HepG2 (cell line): ENCODE results near the gene SLC17A9. TPM values are rescaled to one million over a fixed set of nuclear protein-coding genes. Genes with fewer than 3 reads are reported as not detected.

Source experiments
- ATAC-seq: fragments of 200-7000 bp; cut with Tn5 transposase; 3 replicates; pipeline ENCODE4 v1.9.1; 2020; ENCODE audit warnings: mild to moderate bottlenecking, moderate library complexity
- BruUV-seq: library from RNA; stranded (reverse); fragments of 400-500 nt; replicated peaks from 2 replicates; lab custom pipeline; 2021; lab: Mats Ljungman, UMichigan
- CTCF ChIA-PET: fragments of 300-600 bp; formaldehyde crosslinking; extraction: SDS; loops from one replicate; lab custom pipeline; 2021; ENCODE audit warnings: low total read pairs, inconsistent platforms, low intra/inter-chr PET ratio; lab: Yijun Ruan, JAX
- POLR2A ChIA-PET: fragments of 350-600 bp; sonication (Branson Sonifier 250); formaldehyde crosslinking; loops from one replicate; lab custom pipeline; 2020; ENCODE audit warnings: antibody characterized with exemption, inconsistent platforms; lab: Yijun Ruan, JAX
- DNase-seq: peaks from one replicate; pipeline ENCODE4 v3.0.0-alpha.2; 2015; ENCODE audit warnings: low spot score
- FAIRE-seq: peaks from 3 replicates; lab custom pipeline; 2011; peaks lifted over from hg19 to GRCh38; lab: Jason Lieb, UNC
- H2AFZ ChIP-seq: one replicate; pipeline ENCODE4 v1.6.1; 2011; ENCODE audit warnings: low read length, inconsistent platforms
- H3K27ac ChIP-seq: fragments of 300-600 bp; 3 replicates; pipeline ENCODE4 v1.8.0; 2011; ENCODE audit warnings: mixed run types, mild to moderate bottlenecking, mixed read lengths, low read length, inconsistent platforms; ENCODE audit not compliant: insufficient read depth; ENCODE audit errors: extremely low read length
- H3K27me3 ChIP-seq, 2 experiments: fragments of 200-600 bp in 1 of 2; 2 replicates in 1 of 2; 3 replicates in 1 of 2; pipeline versions ENCODE4 v1.6.0 to v1.8.0; 2011; ENCODE audit warnings: low read length in 2 of 2, mild to moderate bottlenecking in 2 of 2, moderate library complexity in 2 of 2, inconsistent platforms in 1 of 2; ENCODE audit not compliant: insufficient read depth in 2 of 2, control insufficient read depth in 1 of 2
- H3K36me3 ChIP-seq, 2 experiments: fragments of 200-600 bp in 1 of 2; replicated peaks in 1 of 2; 2 replicates in 1 of 2; 3 replicates in 1 of 2; pipeline versions ENCODE4 v1.5.1 to v1.8.0; 2011; ENCODE audit warnings: low read length in 2 of 2, inconsistent platforms in 1 of 2; ENCODE audit not compliant: insufficient read depth in 2 of 2, control insufficient read depth in 1 of 2
- H3K4me1 ChIP-seq: 2 replicates; pipeline ENCODE4 v1.5.1; 2012; ENCODE audit warnings: low read length, inconsistent platforms; ENCODE audit not compliant: insufficient read depth
- H3K4me2 ChIP-seq: 2 replicates; pipeline ENCODE4 v1.6.0; 2011; ENCODE audit warnings: low read depth, low read length, inconsistent platforms
- H3K4me3 ChIP-seq, 3 experiments: fragments of 200-600 bp in 1 of 3; sonication (generic), shearing (Covaris generic) in 1 of 3; replicated peaks in 1 of 3; 2 replicates each; pipeline ENCODE4 v1.5.1; 2011 to 2016; ENCODE audit warnings: low read length in 3 of 3, inconsistent platforms in 2 of 3, low read depth in 2 of 3, mild to moderate bottlenecking in 2 of 3, control low read depth in 1 of 3, mixed read lengths in 1 of 3; ENCODE audit not compliant: insufficient read depth in 1 of 3
- H3K79me2 ChIP-seq: one replicate; pipeline ENCODE4 v1.6.1; 2011; ENCODE audit warnings: low read length, inconsistent platforms; ENCODE audit not compliant: insufficient read depth
- H3K9ac ChIP-seq: 2 replicates; pipeline ENCODE4 v1.6.0; 2011; ENCODE audit warnings: mild to moderate bottlenecking, low read depth, low read length, inconsistent platforms; ENCODE audit not compliant: insufficient read depth
- H3K9me3 ChIP-seq: 2 replicates; pipeline ENCODE4 v1.5.1; 2012; ENCODE audit warnings: mild to moderate bottlenecking, low read length
- H4K20me1 ChIP-seq: 2 replicates; pipeline ENCODE4 v1.6.0; 2011; ENCODE audit warnings: inconsistent platforms, mild to moderate bottlenecking, low read length, moderate library complexity; ENCODE audit not compliant: insufficient read depth
- AKAP8 ChIP-seq: sonication (generic); formaldehyde crosslinking; IDR thresholded peaks from 2 replicates; pipeline ENCODE4 v1.5.1; 2020; ENCODE audit warnings: mild to moderate bottlenecking, missing genetic modification reagents
- EP300 ChIP-seq, 3 experiments: sonication (generic) in 1 of 3; formaldehyde crosslinking in 1 of 3; IDR thresholded peaks; 2 replicates each; pipeline versions ENCODE4 v1.5.1 to v1.6.1; 2011 to 2020; ENCODE audit warnings: low read depth in 2 of 3, low read length in 2 of 3, borderline replicate concordance in 1 of 3, improper control_type of control experiment in 1 of 3, mild to moderate bottlenecking in 1 of 3, missing genetic modification reagents in 1 of 3, moderate library complexity in 1 of 3
- JUN ChIP-seq: sonication (generic); formaldehyde crosslinking; IDR thresholded peaks from 2 replicates; pipeline ENCODE4 v1.4.0; 2020; ENCODE audit warnings: mild to moderate bottlenecking, missing genetic modification reagents
- MEF2D ChIP-seq: sonication (generic); formaldehyde crosslinking; IDR thresholded peaks from 2 replicates; pipeline ENCODE4 v1.5.1; 2020; ENCODE audit warnings: mild to moderate bottlenecking, missing genetic modification reagents
- MXI1 ChIP-seq: IDR thresholded peaks from 3 replicates; pipeline ENCODE4 v1.6.1; 2012; ENCODE audit warnings: low read depth, low read length, inconsistent platforms, borderline replicate concordance
- SAFB2 ChIP-seq: sonication (generic); formaldehyde crosslinking; IDR thresholded peaks from 2 replicates; pipeline ENCODE4 v1.5.1; 2020; ENCODE audit warnings: missing genetic modification reagents, low read depth, mild to moderate bottlenecking, borderline replicate concordance
- SALL2 ChIP-seq: sonication (generic); formaldehyde crosslinking; IDR thresholded peaks from 2 replicates; pipeline ENCODE4 v1.8.1; 2023; ENCODE audit warnings: mild to moderate bottlenecking, missing genetic modification reagents, inconsistent platforms
- ZBTB3 ChIP-seq: sonication (generic); formaldehyde crosslinking; IDR thresholded peaks from 2 replicates; pipeline ENCODE4 v1.4.0; 2020; ENCODE audit warnings: low read depth, mild to moderate bottlenecking, moderate library complexity, missing genetic modification reagents, borderline replicate concordance
- ZFP90 ChIP-seq: sonication (generic); formaldehyde crosslinking; IDR thresholded peaks from 2 replicates; pipeline ENCODE4 v1.8.0; 2022; ENCODE audit warnings: missing genetic modification reagents, mild to moderate bottlenecking, inconsistent platforms, borderline replicate concordance
- ZNF567 ChIP-seq: sonication (generic); formaldehyde crosslinking; IDR thresholded peaks from 2 replicates; pipeline ENCODE4 v1.8.1; 2023; ENCODE audit warnings: mild to moderate bottlenecking, missing genetic modification reagents, borderline replicate concordance
- ZNF589 ChIP-seq: sonication (generic); formaldehyde crosslinking; conservative IDR thresholded peaks from 2 replicates; pipeline ENCODE4 v1.8.0; 2022; ENCODE audit warnings: mild to moderate bottlenecking, moderate library complexity, missing genetic modification reagents
- ZNF629 ChIP-seq: sonication (generic); formaldehyde crosslinking; conservative IDR thresholded peaks from 2 replicates; pipeline ENCODE4 v1.5.0; 2020; ENCODE audit warnings: missing genetic modification reagents
- WGBS: methylation state at CpG from one replicate; pipeline ENCODE4 v1.1.6; 2017; ENCODE audit warnings: low lambda C conversion rate; 5-methylcytosine and 5-hydroxymethylcytosine counted together
- in situ Hi-C: cut with HindIII; loops from 2 replicates; pipeline ENCODE4 v1.10.0; 2017; ENCODE audit warnings: low pct_unique_long_range_greater_than_20kb; ENCODE audit not compliant: extremely low pct_ligation_motif_present
- intact Hi-C: fragments of 100-400 bp; cut with micrococcal nuclease; formaldehyde crosslinking; loops from one replicate; pipeline ENCODE4 v1.10.0; 2022; ENCODE audit not compliant: unreplicated experiment
- polyA plus RNA-seq, 8 experiments: library from polyadenylated mRNA; depleted of rRNA in 3 of 8; stranded (reverse) in 7 of 8; unstranded in 1 of 8; fragments of >200 nt; fragmentation: Illumina TruSeq in 4 of 8; extraction: Trizol in 4 of 8; gene quantifications; 2 replicates each; pipeline versions ENCODE4 v1.2.1 to v1.2.3, GENCODE V29; 2011 to 2016; ENCODE audit warnings: low read depth in 4 of 8, missing spikeins in 1 of 8, mixed read lengths in 1 of 8; ENCODE audit not compliant: insufficient read depth in 1 of 8
- total RNA-seq, 5 experiments: library from RNA; depleted of rRNA; stranded (reverse); fragments of >200 nt; fragmentation: Illumina TruSeq; extraction: Trizol; gene quantifications; 2 replicates each; pipeline ENCODE4 v1.2.3, GENCODE V29; 2016; ENCODE audit warnings: low read depth in 1 of 5
- TF ChIP-seq, protein P1 (sequence below): sonication (generic); formaldehyde crosslinking; IDR thresholded peaks from 2 replicates; pipeline ENCODE4 v1.4.0; 2020; ENCODE audit warnings: missing genetic modification reagents, borderline replicate concordance
- TF ChIP-seq, protein P2 (sequence below): sonication (generic); formaldehyde crosslinking; IDR thresholded peaks from 2 replicates; pipeline ENCODE4 v1.8.0; 2022; ENCODE audit warnings: mild to moderate bottlenecking, missing genetic modification reagents, borderline replicate concordance

SLC17A9 gene
- total and polyA plus RNA-seq, 2 of the 13 experiments (the other 11 are each of a cell fraction or from before 2014, with no cell fraction given), result 110 to 191 TPM

DNA sequence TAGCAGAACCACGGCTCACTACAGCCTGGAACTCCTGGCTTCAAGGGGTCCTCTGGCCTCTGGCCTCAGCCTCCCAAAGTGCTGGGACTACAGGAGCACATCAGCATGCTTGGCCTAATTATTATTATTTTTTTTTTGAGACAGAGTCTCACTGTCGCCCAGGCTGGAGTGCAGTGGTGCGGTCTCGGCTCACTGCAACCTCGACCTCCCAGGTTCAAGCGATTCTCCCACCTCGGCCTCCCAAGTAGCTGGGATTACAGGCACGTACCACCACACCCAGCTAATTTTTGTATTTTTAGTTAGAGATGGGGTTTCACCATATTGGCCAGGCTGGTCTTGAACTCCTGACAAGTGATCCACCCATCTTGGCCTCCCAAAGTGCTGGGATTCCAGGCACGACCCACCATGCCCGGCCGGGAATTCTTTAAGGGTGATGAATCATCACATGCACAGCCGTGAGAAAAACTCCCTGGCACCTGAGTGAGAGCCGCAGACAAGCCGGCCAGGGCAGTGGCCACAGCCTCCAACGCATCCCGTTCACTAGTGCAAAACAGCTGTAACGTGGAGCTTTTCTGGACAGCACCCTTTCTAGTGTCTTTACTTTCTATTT lies 29.3 kb upstream of the SLC17A9 start (continued):
- peak; percentile 71; the same call in 1 of the 2 replicates for TF ChIP-seq ZFP90
- TF ChIP-seq SAFB2 (CRISPR knock-in tag), result peak; percentile 64; the same call in 1 of the 2 replicates
- TF ChIP-seq SALL2 (CRISPR knock-in tag), result 0 out of 2 replicates have a peak, but pooled peaks have one; percentile 68
- TF ChIP-seq MEF2D (CRISPR knock-in tag), result 0 out of 2 replicates have a peak, but pooled peaks have one; percentile 10
- peak; percentile 50; the same call in 1 of the 3 replicates for TF ChIP-seq MXI1
- 0 out of 2 replicates have a peak, but pooled peaks have one; percentile 30 for TF ChIP-seq ZNF629

DNA sequence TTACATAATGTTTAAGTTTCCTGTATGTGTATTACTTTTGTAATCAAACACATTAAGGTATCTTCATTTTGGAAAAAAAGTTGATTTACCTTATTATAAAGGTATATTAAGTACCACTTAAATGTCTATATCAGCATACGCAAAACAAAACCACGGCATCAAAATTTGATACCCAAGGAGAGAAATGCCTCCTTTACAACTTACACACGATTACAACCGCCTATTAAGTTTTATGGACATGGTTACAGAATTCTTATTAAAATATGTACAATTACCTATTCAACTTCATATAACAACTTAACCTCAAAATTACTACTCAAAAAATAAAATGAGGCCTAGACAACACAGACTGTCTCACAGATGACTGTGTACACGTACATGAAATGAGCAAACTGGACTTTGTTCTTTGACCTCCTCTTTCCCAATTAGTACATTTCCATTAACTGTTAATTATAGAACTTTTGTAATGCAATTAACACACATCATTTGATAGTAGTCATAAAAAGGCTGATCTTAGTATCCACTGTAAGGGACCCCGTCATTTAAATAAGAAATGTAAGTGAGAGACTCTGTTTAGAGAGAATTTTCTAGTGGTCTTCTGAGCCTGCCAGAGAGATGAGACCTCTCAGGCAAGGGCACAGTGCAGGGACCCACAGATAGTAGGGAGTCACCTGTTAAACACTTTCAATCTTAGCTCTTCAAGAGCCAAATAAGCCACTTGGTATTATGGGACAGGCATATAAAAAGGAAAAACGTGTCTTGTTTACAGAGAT lies 28.7 kb upstream of the SLC17A9 start:
- H3K9ac ChIP-seq, result peak overlapping the region; percentile 98
- H3K36me3 ChIP-seq, result peaks cover 1 to 15% of the 10 kb centered on the region in 2 experiments; a peak in 2 of 5 replicates
- H3K4me3 ChIP-seq, result peak overlapping the region; percentile 87 to 99 (median 97)
- peaks cover 76% of the 10 kb centered on the region for H4K20me1 ChIP-seq
- FAIRE-seq (peak; percentile 8), ATAC-seq (peak; percentile 18), DNase-seq (peak; percentile 77)
- WGBS, result 4% methylated on average over 7 of the region's 7 CpGs
- H3K27me3 ChIP-seq, result peaks cover 0 to 5% of the 10 kb centered on the region in 2 experiments; a peak in 1 of 5 replicates
- peaks cover 70% of the 10 kb centered on the region for H3K4me1 ChIP-seq
- intact Hi-C loops (loop anchor here (2.0 kb wide), 1 partner anchor 31 kb away; no protein-coding TSS in a partner anchor), in situ Hi-C loops (no loop called here)
- BruUV-seq, result TSS peak; percentile 77
- peak overlapping the region; percentile 89 for H3K4me2 ChIP-seq
- H3K9me3 ChIP-seq, result no peaks in the 10 kb centered on the region
- POLR2A ChIA-PET, result interaction anchor here (1.1 to 6.4 kb wide), 12 partner anchors 7 to 50 kb away, joined by 3 to 118 read pairs (median 5); partner anchors contain the start of genes GID8 and SLC17A9
- H3K79me2 ChIP-seq, result peaks cover 99% of the 10 kb centered on the region
- H2AFZ ChIP-seq, result no peak overlapping the region
- CTCF ChIA-PET, result no interaction called here
- H3K27ac ChIP-seq, result peak overlapping the region; percentile 90
- TF ChIP-seq AKAP8, result 0 out of 2 replicates have a peak, but pooled peaks have one; percentile 4
- TF ChIP-seq, protein P1, sequence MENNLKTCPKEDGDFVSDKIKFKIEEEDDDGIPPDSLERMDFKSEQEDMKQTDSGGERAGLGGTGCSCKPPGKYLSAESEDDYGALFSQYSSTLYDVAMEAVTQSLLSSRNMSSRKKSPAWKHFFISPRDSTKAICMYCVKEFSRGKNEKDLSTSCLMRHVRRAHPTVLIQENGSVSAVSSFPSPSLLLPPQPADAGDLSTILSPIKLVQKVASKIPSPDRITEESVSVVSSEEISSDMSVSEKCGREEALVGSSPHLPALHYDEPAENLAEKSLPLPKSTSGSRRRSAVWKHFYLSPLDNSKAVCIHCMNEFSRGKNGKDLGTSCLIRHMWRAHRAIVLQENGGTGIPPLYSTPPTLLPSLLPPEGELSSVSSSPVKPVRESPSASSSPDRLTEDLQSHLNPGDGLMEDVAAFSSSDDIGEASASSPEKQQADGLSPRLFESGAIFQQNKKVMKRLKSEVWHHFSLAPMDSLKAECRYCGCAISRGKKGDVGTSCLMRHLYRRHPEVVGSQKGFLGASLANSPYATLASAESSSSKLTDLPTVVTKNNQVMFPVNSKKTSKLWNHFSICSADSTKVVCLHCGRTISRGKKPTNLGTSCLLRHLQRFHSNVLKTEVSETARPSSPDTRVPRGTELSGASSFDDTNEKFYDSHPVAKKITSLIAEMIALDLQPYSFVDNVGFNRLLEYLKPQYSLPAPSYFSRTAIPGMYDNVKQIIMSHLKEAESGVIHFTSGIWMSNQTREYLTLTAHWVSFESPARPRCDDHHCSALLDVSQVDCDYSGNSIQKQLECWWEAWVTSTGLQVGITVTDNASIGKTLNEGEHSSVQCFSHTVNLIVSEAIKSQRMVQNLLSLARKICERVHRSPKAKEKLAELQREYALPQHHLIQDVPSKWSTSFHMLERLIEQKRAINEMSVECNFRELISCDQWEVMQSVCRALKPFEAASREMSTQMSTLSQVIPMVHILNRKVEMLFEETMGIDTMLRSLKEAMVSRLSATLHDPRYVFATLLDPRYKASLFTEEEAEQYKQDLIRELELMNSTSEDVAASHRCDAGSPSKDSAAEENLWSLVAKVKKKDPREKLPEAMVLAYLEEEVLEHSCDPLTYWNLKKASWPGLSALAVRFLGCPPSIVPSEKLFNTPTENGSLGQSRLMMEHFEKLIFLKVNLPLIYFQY (CRISPR knock-in tag), result 0 out of 2 replicates have a peak, but pooled peaks have one; percentile 29
- TF ChIP-seq ZNF589 (CRISPR knock-in tag), result no peak
- 0 out of 2 replicates have a peak, but pooled peaks have one; percentile 7 for TF ChIP-seq JUN (CRISPR knock-in tag)
- 0 out of 2 replicates have a peak, but pooled peaks have one; percentile 29 for TF ChIP-seq ZNF567 (CRISPR knock-in tag)
- TF ChIP-seq EP300 (IDR thresholded peaks at IDR 0.05; ENCODE audit: low read depth in 2 of 2, low read length in 2 of 2), result peak in 1 of 2 experiments; percentile 78; a peak in 2 of 4 replicates
- TF ChIP-seq EP300 (CRISPR knock-in tag; IDR thresholded peaks at IDR 0.05; ENCODE audit: borderline replicate concordance), result no peak
- no peak for TF ChIP-seq ZBTB3 (CRISPR knock-in tag)
- TF ChIP-seq, protein P2, sequence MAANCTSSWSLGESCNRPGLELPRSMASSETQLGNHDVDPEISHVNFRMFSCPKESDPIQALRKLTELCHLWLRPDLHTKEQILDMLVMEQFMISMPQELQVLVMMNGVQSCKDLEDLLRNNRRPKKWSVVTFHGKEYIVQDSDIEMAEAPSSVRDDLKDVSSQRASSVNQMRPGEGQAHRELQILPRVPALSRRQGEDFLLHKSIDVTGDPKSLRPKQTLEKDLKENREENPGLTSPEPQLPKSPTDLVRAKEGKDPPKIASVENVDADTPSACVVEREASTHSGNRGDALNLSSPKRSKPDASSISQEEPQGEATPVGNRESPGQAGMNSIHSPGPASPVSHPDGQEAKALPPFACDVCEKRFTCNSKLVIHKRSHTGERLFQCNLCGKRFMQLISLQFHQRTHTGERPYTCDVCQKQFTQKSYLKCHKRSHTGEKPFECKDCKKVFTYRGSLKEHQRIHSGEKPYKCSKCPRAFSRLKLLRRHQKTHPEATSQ (CRISPR knock-in tag), result no peak
